HG03469 (cell line): ENCODE results near the gene ME3.

Source experiments
- ATAC-seq: cut with Tn5 transposase; IDR thresholded peaks from one replicate; pipeline ENCODE4 v1.9.1; 2021; ENCODE audit warnings: mild to moderate bottlenecking, moderate library complexity, moderate number of reproducible peaks; ENCODE audit not compliant: unreplicated experiment

Gene ME3

GRCh38 chr11:86469491-86470388 lies 202.7 kb downstream of the ME3 start:
- no peak for ATAC-seq

GRCh38 chr11:86468169-86468568 lies 204.2 kb downstream of the ME3 start:
- no peak for ATAC-seq

GRCh38 chr11:86464509-86465221 lies 207.8 kb downstream of the ME3 start:
- no peak for ATAC-seq

DNA sequence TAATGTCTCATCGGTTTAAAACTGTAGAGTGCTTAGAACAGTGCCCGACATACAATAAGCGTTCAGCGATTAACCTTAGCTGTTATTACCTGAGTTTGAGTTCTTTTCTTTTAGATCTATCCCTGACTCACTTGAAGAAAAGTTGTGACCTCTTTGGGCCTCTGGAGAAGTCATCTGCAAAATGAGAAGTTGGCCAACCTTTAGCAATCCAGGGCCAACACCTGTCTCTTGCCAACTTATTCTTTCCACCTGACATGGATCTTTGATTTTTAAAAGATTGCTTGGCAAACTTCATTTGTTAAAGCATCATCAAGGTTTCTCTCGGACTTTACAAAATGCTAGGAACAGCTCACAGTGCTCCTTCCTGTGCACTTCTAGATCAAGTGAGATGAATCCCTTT lies 208.5 kb downstream of the ME3 start:
- ATAC-seq: no peak

DNA sequence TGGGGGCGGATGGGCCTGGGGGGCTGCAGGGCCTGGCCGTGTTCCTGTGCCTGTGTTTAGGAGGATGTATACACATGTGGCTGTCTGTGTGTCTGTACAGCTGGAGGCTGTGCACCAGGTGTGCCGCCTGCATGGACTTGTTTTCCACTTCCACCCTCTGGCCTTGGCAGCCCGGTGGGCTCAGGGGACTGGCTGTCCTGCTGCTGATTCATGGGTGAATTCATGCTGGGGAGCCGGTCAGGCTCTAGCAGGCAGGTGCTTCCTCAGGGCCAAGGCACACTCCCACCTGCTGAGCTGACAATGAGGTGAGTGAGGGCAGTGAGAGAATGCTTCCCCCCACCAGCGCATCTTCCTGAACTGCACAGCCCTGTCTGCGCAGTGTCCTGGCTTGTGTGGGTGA lies 209.3 kb downstream of the ME3 start:
- no peak for ATAC-seq

DNA sequence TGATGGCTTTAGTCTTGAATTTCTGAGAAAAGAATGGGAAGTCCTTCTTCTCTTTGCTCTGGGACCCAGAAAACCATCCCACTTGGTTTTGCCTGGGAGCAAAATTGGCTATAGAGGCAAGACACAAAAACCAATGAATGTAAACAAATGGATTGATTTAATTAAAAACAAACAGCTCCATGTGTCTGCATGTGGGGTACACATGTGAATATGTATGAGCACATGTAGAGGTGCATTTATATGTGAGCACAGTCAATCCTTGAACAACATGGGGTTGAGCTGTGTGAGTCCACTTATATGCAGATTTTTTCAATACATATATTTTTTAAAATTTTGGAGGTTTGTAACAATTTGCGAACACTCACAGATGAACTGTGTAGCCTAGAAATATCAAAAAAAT lies 210.5 kb downstream of the ME3 start:
- no peak for ATAC-seq

- no peak for ATAC-seq
Observed at GRCh38 chr11:86460461-86461385, 211.7 kb downstream of the ME3 start.

DNA sequence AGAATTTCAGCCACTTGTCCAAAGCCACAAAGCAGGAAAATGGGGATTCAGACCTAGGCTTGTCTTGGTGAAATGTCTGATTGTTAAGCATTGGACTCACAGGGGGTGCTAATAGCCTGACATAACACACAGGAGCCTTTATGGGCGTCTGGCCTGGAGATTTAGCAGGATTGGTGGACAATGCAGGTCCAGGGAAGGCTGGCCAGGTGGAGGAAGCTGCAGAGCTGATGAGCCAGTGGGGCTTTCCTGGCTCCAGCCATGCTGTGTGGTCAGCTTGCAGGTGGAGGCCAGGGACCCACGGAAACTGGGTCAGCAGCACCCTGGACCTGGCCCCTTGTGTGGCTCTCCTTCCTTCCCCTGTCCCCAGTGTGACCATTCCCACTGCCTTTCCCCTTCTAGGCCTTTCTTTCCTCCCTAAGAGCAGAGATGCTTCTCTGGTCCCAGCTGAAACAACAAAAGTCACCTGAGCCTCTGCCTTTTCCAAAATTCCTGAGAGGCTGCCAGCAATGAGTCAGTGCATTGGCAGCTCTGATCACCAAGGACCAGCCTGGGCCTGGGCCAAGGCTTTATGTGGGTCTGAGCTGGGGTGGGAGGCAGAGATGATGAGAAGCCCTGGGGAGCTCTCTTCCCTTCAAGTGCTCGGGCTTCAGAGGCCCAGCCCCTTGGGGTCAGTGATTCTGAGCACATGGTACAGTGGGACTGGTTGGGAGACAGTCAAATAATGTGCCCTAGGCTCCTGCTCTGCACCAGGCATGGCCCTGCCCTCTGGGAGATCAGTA lies 212.5 kb downstream of the ME3 start:
- no peak for ATAC-seq

DNA sequence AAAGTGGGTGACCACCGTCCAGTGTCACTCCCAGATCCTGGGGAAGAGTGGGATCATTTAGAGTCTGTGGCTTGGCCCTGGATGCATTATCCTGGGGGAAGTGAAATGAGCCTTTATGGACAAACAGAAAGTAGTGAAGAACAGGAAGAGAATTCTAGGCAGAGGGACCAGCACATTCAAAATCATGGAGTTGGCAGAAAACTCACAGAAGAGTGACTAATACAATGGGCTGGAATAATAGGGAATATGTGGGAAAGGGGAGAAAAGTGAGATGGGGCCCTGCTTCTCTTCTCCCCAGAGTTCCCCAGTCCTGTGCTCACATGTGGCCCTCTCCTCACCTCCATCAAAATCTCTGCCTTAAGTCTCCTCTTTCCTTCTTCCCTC lies 213.4 kb downstream of the ME3 start:
- no peak for ATAC-seq

- ATAC-seq: no peak
Observed at GRCh38 chr11:86458294-86459001, 214.0 kb downstream of the ME3 start.

DNA sequence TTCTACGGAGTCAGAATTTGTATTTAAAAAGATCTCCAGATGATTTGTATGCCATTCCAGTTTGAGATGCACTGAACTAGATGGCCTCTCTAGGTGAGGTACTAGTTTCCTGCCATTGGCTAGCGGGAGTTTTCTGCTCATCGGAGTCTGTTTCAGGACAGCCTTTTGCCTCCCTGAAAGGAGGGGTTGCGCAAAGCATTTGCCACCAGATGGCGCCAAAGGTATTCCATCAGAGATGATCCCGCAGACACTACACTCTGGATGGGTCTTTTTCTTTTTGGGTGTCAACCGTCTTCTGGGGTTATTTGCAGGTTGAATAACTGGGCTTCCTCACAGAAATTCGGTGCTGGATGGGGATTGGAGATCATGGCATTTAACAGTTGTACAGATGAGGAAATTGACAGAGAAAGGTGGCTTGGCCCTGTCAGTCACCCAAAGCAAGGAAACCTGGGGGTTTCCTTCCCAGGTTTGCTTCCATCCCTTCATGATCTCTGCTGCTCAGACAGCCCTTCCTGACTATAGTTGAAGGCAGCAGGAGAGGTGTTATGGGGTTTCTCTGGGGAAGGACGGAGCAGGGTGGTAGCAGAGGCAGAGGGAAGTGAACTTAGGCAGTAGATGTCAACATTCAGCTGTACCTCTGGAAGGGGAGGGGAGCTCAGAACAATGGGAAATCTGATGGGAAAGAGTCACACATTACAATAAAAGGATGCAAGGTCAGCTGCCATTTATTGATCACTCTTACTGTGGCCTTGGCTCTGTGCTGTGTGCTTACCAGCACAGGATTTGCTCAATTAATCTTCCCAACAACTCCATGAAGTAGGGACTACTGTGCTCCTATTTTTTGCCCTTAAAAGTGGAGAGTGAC lies 216.1 kb downstream of the ME3 start:
- ATAC-seq: peak; percentile 76

DNA sequence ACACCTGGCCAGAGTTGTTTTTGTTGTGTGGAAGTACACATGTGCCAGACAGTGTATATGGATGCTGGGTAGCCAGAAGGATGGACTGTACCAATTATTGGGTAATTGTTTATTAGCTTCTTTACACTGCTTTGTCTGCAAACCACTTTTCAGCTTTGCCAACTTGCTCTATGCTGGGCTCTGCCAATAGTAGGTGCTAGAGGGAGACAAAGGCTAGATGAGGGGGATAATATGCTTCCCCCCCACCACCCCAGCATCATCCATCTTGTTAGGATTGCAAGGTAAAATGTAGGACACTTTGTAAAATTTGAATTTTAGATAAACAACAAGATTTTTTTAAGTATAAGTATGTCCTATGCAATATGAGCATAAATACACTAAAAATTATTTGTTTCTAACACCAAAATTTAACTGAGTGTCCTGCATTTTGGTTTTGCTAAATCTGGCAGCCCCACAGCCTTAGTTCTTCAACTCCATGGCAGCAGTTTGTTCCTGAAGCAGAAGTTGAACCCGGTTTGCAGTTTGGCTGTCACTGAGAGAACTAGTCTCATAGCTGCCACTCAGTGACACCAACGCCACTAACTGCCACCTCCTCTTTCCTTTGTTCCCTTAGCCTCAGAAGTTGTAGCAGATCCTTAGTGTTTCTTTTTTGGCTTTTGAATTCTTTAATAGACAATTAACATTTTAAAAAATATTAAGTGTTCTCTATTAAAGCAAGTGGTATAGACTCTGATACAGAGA lies 219.0 kb downstream of the ME3 start:
- ATAC-seq: no peak

- ATAC-seq: no peak
Observed at GRCh38 chr11:86449993-86450629, 222.3 kb downstream of the ME3 start.

DNA sequence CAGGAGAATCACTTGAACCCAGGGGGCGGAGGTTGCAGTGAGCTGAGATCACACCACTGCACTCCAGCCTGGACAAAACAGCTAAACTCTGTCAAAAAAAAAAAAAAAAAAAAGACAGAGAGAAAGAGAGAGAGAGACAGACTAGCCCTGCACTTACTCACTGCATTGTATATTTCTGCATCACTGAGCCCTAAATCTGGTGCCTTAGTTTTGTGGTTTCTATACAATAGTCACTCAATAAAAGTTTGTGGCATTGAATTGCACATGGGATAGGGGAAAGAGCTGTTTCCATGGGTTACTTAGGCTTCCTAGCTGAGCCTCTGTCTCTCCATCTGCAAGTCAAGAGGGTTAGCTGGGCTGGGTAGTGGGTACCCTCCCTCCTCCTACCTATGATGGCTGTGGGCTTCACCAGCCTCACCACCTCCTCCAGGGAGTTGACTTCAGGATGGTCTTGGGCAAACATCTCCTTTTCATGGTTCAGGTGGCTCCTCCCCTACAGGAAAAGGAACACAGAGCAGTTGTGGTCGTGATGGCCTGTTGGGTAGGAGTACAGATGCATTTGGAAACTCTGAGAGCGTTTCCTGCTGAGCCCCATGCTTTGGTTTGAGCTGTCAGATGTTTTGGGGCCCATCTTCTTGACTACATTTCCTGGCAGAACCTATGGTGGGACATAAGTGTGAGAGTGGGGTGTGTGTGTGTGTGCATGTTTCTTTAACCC lies 224.5 kb downstream of the ME3 start:
- ATAC-seq: no peak

GRCh38 chr11:86446924-86447285 lies 225.5 kb downstream of the ME3 start:
- no peak for ATAC-seq

DNA sequence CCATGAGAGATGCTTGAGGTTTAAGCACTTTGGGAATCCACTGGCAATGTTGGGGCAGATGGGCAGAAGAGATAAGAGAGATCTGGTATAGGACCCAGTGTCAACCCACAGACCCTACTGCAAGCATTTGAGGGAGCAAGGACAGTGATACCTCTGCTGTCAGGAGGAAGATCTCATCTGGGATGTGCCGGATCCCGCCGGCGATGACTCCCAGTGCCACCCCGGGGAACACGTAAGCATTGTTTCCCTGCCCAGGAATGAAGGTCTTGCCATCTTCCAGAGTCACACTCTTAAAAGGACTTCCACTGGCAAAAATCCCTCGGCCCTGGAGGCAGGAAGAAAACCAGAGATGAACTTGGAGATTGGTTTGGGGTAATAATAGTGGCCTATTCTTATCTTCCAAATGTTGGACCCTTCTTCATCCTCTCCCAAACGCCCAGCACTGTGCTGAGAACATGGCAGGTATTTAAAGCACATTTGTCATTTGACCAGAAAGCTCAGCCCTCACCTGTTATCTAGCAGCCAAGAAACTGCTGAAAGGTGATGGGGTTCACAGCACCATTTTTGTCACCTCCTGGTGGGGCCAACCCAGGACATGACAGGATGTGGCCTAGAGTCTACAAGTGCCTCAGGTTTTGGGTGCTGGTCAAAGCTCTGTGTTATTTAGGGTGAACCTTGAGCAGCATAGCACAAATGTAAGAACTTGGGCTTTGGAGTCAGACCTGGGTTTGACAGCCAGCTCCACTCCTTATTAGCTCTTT lies 226.1 kb downstream of the ME3 start:
- no peak for ATAC-seq
